CD4-positive, alpha-beta T cell treated with Interleukin-17A for 1 hour (primary cell): Measurements from ENCODE around the gene COPZ1.
"Not testable (repeated sequence)": the region's sequence is repeated elsewhere in the genome, so short reads cannot be mapped to it uniquely, and the experiment has no call there.

ENCODE experiments used
- DNase-seq: peaks from one replicate; pipeline ENCODE4 v3.0.0-alpha.2; 2020

The COPZ1 gene

DNA sequence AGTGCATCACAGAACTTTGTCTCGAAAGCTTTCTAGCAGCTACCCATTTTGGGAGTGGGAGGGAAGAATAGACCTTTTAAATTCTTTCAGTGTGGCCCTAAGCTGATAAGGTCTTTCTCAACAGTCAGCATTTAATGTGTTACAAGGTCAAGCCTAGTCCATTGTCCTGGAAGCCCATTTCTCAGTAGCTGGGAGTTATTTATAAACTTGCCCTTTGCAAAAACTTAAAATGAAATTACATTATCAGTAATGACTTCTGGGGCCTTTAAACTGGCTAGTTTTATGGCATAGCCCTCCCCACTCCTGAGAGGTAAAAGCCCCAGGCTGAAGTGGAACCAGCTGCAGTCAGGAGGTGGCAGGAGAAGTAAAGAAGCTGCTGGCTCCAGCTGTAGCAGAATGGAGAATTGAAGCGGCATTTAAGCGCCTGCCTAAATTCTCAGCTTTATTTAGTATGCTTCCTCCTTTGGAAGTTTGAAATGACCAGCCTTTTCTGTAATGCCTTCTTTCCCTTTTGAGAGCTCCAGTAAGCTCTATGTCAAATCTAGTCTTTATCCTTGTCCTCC is 12.4 kb downstream of the COPZ1 start:
- DNase-seq = no peak

- no peak for DNase-seq
Observed at GRCh38 chr12:54337854-54338650, 13.1 kb downstream of the COPZ1 start.

DNA sequence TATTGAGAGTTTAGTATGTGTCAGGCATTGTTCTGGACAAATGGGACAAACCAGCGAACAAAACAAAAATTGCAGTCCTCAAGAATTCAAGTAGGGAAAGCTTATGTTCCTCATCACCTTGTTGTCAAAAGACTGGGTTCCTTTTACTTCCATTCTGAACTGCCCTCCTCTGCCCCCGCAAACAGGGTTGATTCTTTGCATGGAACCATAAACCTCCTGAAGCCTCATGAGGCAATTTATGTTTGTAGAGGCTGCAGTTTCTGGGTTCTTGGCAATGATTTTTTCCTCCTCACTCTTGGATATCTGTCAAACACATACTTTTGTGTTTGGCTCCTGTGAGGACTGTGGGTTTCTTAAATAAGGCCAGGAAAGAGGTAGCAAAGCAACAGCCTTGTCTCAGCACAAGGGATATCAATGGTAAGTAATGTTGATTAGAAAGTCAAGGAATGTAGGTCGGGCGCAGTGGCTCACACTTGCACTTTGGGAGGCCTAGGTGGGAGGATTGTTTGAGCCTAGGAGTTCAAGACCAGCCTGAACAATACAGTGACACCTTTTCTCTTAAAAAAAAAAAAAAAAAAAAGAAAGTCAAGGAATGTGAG is 13.9 kb downstream of the COPZ1 start:
- no peak for DNase-seq

GRCh38 chr12:54340846-54341245 is 15.9 kb downstream of the COPZ1 start:
- no peak for DNase-seq

GRCh38 chr12:54341378-54342300 is 16.7 kb downstream of the COPZ1 start:
- DNase-seq = no peak

- no peak for DNase-seq
Observed at GRCh38 chr12:54349036-54349435, 24.1 kb downstream of the COPZ1 start.

DNA sequence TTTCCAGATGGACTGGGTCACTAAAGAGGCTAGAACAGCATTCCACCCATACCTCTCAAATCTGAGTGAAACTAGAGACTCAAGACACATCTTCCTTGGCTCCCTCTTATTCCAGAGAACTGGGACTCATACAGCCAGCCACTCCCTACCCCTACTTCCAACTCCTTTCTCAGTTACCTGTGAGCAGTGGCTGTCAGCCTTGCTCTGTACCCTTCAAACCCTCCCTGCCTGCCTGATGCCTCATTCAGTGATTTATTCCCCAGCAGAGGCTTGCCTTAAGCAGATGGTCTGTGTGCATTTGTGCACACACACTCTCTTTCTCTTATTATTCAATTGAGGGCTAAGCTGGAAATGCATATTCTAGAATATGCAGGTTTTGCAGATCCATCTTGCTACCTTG is 24.7 kb downstream of the COPZ1 start:
- no peak for DNase-seq

GRCh38 chr12:54350743-54351142 is 25.8 kb downstream of the COPZ1 start:
- DNase-seq = no peak

DNA sequence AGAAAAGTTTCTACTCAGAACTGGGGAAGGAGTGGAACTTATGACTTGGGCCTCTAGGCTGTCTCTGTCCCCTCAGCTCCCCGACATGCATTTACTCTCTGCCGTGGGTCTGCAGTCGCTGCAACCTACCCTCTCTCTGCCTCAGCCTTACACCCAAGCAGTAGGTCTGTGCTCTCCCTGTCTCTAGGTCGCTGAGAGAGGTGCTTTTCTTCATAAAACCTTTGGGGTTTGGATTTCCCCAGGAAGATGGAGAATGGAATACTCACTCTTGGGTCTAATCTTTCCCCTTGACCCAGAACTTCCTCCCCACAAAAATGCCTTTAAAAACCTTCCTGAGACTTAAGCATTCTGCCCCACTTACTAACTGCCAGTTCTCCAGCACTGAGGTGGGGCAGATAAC is 26.4 kb downstream of the COPZ1 start:
- no peak for DNase-seq

DNA sequence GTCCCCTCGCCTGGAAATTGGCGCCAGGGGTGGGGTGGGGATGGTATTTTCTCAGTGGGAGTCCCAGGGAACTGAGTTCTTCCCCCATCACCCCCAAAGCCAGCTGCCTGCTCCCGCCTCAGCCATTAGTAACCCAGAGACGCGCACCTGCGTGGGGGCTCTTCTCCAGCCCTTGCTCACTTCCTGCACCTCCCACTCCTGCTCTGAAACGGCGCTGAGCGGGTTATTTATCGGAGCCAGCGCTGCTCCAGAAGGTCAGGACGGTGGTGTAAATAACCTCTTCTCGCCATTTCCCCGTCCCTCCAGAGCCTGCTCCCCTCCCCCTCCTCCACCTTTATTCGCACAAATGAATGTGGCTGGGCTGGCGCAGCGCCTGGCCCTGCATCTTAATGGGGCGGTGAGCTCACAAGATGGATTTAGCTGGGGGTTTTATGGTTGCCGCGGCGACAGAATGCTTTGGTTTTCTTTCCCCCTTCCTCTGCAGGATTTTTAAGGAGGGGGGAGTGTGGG is 27.1 kb downstream of the COPZ1 start:
- DNase-seq = no peak

DNA sequence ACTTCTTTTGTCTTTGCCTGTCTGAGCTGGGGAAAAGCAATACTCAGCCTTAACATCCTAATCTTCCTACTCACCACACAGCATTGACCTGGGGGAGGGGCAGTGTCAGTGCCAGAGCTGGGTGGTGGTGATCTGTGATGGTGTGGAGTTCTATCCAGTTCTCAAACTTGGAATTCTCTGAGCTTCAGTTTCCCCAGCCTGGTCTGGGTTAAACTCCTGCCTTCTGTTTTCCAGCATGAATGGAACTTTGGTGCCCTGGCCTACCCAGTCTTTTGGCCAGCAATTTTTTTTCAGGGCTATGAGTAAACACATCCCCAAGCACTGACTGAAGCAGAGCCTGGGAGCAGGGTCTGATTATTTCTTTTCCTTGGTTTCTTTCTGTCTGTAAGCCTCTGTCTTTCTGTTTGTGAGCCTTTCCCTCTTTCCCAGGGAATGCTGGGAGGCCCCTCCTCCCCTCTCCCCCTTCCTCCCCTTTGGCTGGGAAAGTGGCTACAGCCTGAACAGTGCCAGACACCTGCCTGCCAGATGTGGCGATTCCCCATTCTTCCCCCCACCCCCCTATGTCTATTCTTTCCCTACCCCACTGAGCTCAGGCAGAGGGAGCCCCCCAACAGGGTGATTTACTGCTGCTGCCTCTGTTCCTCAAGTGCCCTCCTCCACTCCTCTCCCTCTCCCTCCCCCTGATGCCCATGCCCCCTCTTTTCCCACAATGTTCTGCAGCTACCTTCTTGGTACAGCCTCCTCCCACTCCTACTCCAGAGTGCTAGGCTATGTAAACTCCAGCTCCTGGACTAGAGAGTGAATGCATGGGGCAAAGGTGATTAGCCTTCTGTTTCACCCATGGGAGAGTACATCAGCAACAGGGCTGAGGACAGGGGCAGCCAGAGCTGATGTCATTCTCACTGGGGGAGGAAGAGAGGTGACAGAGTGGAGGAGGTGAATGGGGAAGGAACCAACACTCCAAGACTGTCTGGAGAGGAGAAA is 28.3 kb downstream of the COPZ1 start:
- no peak for DNase-seq

DNA sequence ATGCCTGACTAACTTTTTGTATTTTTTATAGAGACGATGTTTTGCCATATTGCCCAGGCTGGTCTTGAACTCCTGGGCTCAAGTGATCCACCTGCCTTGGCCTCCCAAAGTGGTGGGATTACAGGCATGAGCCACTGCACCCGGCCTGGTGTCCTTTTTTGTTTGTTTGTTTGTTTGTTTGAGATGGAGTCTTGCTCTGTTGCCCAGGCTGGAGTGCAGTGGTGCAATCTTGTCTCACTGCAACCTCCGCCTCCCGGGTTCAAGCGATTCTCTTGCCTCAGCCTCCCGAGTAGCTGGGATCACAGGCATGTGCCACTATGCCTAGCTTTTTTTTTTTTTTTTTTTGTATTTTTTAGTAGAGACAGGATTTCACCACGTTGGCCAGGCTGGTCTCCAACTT is 29.3 kb downstream of the COPZ1 start:
- DNase-seq = not testable (repeated sequence)

DNA sequence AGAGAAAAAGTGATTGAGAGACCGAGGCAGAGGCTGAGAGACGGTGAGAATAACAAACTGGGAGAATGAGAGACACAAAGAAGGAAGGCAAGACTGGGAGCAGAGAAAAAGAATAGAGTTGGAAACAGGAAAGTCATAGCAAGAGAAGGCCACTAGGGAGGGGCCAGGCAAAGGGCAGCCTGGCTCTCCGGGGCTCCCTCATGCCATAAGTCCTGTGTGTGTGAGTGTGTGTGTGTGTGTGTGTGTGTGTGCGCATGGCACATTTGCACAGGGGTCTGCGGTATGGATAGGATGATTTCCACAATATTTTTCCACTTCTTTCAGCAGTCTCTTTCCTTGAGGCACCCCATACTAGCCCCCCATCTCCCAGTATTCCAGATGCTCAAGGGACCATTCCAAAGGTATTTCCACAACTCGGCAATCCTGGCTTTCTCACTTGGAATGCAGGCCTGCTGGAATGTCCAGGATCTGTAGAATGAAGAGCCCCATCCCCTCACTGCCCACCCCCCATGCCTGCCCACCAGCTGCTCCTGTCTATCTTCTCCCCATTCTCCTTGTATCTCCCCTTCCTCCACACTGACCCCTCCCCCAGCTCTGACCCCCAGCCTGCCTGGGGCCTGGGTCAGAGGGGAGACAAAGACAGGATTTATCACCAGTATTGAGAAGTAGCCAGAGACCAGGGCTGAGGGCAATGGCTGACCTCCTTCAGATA is 30.3 kb downstream of the COPZ1 start:
- DNase-seq = no peak

- no peak for DNase-seq
Observed at GRCh38 chr12:54356228-54356627, 31.3 kb downstream of the COPZ1 start.

GRCh38 chr12:54356951-54357356 is 32.0 kb downstream of the COPZ1 start:
- DNase-seq = no peak

GRCh38 chr12:54357506-54358190 is 32.7 kb downstream of the COPZ1 start:
- no peak for DNase-seq

GRCh38 chr12:54358191-54358944 is 33.4 kb downstream of the COPZ1 start:
- peak; percentile 58 for DNase-seq

DNA sequence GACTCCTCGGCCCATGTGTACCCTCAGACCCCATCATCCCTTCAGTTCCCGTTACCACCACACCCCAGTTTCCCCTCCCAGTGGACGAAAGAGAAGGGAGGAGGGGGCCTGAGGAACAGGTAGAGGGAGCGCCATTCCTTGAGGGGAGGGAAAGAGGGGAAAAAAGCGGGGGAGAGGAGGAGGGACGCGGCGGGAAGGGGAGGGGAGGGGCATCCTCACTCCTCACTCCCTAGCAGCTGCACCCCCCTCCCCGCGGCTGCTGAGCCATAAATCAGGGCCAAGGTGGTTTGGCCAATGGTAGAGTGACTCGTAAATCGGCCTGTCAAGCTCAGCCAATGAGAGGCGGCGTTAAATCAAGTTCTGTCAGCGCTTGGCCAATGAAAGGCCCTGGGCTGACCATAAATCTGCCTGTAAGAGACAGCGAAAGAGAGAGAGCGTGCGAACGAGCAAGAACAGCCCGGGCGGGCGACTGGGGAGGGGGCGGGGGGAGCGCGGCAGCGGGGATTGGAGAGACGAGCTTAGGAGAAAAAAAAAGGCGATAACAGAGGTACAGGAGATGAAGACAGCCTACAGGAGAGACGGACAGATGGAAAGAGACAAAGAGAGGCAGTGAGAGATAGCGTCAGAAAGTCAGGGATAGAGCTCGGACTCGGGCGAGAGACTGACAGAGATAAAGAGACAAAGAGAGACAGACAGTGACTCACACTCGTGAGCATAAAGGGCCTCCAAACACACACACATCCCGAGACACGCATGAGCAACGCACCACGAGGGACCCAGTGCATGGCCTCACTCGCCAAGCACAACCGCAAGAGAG is 34.2 kb downstream of the COPZ1 start:
- peak; percentile 99 for DNase-seq
